GM21360 (cell line): ENCODE measurements around the gene MYO6.

Source experiments
- ATAC-seq: cut with Tn5 transposase; IDR thresholded peaks from one replicate; pipeline ENCODE4 v1.9.1; 2021; ENCODE audit warnings: mild to moderate bottlenecking, moderate library complexity; ENCODE audit not compliant: unreplicated experiment

MYO6 gene

GRCh38 chr6:75819776-75820487, 70.9 kb downstream of the MYO6 start:
- ATAC-seq = no peak

GRCh38 chr6:75824160-75824559, 75.1 kb downstream of the MYO6 start:
- ATAC-seq = no peak

GRCh38 chr6:75827163-75827562, 78.1 kb downstream of the MYO6 start:
- ATAC-seq = no peak

GRCh38 chr6:75830959-75831885, 82.2 kb downstream of the MYO6 start:
- ATAC-seq = peak; percentile 65

- ATAC-seq = no peak
These were observed 85.4 kb downstream of the MYO6 start for GRCh38 chr6:75834447-75834846.

GRCh38 chr6:75842191-75842590, 93.2 kb downstream of the MYO6 start:
- ATAC-seq = no peak

GRCh38 chr6:75842732-75843131, 93.7 kb downstream of the MYO6 start:
- ATAC-seq = no peak

GRCh38 chr6:75843396-75843795, 94.4 kb downstream of the MYO6 start:
- ATAC-seq = no peak

GRCh38 chr6:75848274-75848673, 99.2 kb downstream of the MYO6 start:
- ATAC-seq = no peak

GRCh38 chr6:75849329-75850025, 100.4 kb downstream of the MYO6 start:
- ATAC-seq = no peak

GRCh38 chr6:75850026-75850833, 101.2 kb downstream of the MYO6 start:
- ATAC-seq = no peak

- no peak for ATAC-seq
These were observed 103.7 kb downstream of the MYO6 start for GRCh38 chr6:75852721-75853120.

- no peak for ATAC-seq
These were observed 104.8 kb downstream of the MYO6 start for GRCh38 chr6:75853806-75854205.

- ATAC-seq = peak; percentile 60
These were observed 106.0 kb downstream of the MYO6 start for GRCh38 chr6:75855052-75855451.

- no peak for ATAC-seq
These were observed 107.9 kb downstream of the MYO6 start for GRCh38 chr6:75856902-75857301.

GRCh38 chr6:75863001-75863400, 114.0 kb downstream of the MYO6 start:
- ATAC-seq = no peak

- ATAC-seq = no peak
These were observed 114.7 kb downstream of the MYO6 start for GRCh38 chr6:75863784-75864183.

GRCh38 chr6:75864446-75864845, 115.4 kb downstream of the MYO6 start:
- no peak for ATAC-seq

GRCh38 chr6:75870389-75870788, 121.3 kb downstream of the MYO6 start:
- ATAC-seq = no peak

GRCh38 chr6:75874224-75874623, 125.2 kb downstream of the MYO6 start:
- ATAC-seq = no peak

GRCh38 chr6:75876152-75876551, 127.1 kb downstream of the MYO6 start:
- no peak for ATAC-seq
